T follicular helper cell (primary cell): ENCODE results near the gene DCC.

Experiments
- DNase-seq: peaks from one replicate; pipeline ENCODE4 v3.0.0-alpha.2; 2020; ENCODE audit warnings: low read depth

The DCC gene

DNA sequence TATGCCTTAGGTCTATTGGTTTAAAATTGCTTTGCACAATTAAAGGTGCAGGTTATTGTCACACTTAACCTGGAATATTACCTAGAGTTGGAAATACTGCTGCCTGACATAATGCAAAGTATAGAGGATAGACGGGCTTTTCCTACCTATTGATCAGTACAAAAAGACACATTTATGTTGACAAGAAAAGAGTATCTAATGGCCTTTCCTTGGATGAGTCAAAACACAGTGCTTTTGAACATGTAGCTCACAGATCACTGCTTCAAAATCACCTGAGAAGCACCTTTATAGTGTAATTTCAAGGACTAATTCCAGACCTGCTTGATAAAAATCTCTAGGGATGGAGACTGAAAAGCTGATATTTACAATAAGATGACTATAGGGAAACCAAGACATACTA lies 262.8 kb downstream of the DCC start:
- no peak for DNase-seq

DNA sequence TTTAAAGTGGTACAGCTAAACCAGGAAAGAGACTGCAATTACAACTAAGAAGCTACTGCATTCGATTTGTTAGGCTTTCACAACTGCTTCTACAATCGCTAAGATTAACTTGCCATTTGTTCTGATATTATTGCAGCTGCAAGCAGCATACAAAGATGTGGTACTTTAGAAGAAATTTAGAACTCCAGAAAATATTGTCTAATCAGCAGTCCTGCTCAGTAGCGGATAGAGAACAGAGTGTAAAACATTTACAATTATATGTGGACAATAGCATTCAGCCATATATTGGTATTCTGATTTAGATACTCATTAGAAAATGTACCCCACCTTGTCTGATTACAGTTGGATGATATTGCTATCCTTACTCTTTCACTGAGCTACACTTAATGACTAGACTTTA lies 265.3 kb downstream of the DCC start:
- DNase-seq = no peak

DNA sequence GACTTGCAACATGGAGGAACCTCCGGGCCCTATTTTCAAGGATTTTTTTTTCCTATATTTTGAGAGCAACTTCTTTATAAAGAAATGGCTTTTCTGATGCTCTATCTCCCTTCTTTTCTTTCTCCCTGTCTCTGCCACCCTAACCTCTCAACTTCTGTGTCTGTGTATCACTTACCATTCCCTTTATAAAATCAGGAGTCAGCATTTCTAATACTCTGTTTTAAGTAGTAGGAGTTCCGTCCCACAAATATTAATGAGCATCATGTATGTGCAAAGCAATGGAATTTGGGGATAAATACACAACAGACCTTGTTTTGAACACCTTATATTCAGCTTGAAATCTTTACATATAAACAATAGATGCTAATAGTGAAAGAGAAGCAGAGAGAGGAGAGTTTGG lies 268.0 kb downstream of the DCC start:
- DNase-seq = no peak

DNA sequence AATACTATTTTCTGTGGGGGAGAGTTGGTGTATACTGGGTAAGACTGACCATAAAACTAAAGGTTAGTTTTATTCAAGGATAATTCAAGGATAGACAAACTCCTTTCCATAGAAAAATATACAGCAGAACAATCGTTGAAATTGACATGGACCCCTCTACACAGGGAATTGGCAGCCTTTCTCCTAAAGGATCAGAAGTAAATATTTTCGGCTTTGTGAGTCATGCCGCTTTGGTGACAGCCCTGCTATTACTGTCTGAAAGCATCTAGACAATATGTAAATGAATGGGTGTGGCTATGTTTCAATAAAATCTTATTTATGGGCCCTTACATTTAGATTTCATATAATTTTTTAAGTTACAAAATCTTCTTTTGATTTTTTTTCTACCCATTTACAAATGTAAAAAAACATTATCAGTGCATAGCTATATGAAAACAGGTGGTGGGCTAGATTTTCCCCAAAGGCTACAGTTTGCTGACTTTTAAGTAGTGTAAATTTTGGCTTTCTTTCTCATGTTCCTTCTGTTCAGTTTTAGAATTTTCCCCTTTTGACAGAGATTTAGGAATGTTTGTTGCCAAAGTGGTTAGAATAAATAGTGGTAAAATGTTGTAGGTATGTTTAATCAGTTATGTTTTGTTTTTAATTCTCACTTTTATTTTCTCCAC lies 270.6 kb downstream of the DCC start:
- no peak for DNase-seq

DNA sequence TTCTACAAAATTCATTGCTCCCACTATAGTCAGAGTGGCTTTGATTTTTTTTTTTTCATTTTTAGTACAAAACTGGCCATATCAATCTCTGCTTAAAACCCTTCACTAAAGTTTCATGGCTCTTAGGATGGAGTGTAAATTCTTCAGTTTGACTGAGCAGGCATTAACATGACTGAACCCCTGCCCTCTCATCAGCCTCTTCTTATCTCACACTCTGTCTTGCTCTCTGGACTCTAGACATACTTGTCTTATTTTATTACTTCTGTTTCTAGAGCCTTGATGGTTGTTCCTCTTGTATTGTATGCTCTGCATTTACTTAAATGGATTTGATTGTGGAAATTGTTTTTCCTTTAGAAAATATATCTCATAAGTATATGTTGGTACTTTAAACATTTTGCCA lies 272.4 kb downstream of the DCC start:
- DNase-seq = no peak

DNA sequence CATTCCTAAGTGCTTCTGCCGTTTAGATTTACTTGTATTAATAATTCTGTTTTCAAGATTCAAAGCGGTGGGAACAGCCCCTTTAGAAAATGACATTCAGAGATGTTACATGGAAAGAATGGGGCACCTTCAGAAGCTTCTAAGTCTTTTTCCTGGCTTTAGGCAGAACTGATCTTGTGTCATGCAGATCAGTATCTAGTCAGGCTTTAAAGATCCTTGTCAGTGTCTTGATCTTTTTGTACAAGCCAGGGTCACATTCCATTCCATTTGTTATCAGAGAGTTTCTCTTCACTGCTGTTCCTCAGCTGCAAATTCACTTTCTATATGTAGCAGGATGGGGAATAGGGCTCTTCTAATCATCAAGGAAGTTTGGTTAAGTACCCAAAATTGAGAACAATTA lies 275.3 kb downstream of the DCC start:
- DNase-seq = no peak

DNA sequence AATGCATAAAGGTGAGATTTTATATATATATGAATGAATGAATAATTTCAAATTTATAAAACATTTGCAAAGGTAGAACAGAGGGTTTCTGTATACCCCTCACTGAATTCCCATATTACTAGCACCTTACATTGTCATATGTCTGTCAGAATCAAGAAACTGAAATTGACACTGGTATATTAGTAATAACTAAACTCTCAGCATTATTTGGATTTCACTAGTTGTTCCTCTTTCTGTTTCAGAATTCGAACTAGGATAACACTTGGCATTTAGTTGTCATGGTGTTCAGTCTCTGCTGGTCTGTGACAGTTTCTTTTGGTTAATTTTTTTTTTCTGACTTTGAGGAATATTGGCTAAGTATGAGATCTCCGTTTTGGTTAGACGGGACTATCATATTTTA lies 275.9 kb downstream of the DCC start:
- DNase-seq = no peak

DNA sequence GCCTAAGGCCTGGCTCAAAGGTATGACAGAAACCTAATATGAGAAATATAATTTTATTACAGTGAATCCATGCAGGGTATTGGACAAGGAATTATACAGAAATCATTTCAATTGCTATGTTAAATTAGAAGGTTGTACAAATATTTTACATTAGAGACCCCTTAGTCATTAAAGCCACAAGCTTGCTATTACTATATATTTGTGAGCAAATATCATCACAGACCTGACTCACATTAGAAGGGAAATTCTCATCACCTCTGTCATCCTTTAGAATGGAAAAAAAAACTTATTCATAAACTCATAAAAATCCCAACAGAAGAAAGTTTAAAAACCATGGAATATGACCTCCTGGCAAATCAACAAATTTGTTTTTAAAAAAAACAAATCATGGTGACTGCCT lies 277.9 kb downstream of the DCC start:
- DNase-seq = no peak

DNA sequence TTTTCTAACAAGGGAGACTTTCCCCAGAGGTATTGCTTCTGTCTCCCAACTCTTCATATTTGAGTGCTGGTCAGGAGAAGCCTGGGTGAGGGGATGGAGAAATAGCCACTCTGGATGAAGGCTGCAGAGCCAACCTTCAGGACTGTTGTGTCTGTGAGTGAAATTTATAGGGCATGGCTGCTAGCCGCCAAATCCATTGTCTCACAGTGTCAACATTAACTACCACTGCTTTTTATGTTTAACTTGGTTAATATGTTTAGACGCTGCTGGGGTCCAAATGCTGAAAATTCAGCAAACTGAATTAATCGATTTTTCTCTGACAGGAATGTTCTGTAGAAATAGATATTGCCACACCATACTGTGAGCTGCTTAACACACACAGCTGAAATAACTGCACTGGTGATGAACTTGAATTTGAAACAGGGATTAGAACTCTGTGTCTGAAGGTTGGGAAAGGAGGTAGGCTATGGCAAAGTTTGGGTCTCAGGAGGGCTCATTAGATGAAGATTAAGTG lies 281.0 kb downstream of the DCC start:
- no peak for DNase-seq

DNA sequence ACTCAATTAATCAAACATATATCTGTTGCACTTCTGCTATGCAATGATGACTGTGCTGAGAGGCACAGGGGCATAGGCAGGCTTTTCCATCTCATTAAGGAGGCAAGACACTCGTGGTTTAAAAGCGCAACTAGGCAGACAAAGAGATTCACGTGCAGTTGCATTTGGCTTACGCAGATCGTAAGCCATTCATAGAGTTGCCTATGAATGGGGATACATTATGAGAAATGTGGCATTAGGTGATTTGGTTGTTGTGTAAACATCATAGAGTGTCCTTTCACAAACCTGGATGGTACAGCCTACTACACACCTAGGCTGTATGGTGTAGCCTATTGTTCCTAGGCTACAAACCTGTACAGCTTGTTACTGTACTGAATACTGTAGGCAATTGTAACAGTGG lies 284.7 kb downstream of the DCC start:
- no peak for DNase-seq

DNA sequence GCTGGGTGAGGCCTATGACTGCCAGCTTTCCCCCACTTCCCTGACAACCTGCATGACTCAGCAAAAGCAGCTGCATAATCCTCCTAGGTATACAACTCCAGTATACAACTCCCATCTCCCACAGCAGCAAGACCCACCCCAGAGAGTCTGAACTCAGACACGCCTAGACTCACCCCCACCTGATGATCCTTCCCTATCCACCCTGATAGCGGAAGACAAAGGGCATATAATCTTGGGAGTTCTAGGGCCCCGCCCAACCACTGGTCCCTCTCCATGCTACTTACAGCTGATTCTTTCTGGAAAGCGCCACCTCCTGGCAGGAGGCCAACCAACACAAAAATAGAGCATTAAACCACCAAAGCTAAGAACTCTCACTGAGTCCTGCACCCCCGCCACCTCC lies 296.5 kb downstream of the DCC start:
- no peak for DNase-seq

DNA sequence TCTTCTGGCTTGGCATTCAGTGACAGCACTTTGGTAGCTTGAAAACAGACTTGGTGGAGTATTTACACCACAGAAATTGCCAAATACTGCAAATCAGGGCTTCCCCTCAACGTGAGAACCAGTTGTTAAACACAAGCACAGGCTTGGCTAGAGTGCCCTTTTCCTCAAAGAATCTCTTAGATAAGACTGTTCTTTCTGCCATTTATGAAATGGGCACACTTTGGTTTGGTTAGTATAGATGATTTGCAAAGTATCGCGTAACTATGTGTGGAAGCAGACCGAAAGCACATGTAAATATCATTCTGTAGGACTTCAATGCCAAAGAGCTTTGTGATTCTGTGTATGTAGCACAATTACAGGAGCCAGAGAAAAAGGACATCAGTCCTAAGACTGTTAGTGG lies 308.2 kb downstream of the DCC start:
- DNase-seq = no peak

DNA sequence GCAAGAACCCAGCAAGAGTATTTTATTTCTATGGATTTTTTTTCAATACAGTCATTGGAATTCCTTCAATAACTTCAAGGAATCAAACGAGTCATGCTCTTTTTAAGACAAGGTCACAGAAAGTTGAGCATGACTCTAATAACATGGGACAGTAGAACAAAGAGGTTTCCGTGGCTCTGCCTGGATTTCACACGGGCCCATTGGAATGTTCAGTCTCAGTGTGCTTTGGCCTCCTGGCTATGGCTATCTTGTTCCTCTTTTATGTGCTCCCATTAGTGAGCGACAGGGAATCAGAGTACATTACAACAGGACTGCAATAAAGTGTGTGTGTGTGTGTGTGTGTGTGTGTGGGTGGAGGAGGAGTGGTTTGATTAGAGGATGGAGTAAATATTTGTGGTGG lies 312.4 kb downstream of the DCC start:
- DNase-seq = no peak

DNA sequence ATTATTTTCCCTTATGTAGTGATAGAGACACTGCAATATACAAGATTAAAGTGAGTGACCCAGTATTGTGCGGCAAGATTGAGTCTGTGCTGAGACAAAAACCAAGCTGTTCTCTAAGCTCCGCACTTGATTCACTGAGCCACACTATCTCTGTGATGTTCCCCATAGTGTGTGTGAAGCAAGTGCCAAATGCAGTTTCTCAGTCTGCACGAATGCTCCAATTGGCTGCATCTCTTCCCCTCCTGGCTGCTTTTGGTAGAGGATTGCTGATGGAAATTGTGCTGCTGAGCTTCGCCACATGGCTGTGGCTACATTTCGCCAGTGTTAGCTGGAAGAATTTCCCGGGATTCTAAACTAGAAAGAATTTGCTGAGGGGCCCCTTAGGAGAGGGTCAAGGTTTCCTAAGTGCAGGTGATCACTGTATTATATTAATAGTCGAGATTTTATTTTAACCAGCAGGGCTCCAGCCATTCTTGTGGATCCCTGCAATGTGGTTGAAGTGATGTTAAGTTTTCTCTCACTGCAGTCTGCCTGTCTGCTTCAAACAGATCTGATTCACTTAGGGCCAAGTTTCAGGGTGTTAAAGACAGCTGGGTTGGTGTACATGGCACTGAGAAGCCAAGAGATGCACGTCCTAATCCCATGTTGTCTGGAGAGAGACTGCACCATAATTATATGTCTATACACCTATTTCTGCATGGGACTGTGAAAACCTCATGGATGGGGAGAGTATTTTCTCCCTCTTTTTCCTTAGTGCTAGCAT lies 317.2 kb downstream of the DCC start:
- no peak for DNase-seq

DNA sequence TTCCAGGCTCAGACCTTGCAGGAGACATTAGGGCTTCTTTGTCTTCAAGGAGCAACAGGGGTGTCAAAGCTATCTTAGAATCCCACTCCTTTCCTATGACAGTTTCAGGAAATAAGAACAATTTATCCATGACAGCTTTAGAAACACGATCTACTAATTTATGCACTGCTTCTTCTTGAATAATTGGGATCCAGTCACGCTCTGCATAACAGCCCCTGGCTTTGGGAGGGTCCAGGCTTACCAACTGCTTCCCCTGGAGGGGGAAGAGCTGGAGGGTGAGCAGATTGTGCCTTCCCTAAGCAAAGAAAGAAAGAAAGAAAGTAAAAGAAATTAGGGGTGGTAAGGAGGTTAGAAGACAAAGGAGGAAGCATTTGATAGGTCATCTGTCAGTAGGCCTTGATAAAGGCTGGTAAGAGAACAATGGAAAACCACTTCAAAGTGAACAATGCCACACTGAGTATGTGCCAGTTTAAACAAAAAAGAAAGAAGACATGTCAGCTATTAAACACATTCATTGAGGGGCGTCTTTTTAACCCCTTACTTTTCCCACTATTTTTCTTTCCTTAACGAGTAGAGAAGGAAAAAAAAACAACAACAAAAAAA lies 327.6 kb downstream of the DCC start:
- no peak for DNase-seq

DNA sequence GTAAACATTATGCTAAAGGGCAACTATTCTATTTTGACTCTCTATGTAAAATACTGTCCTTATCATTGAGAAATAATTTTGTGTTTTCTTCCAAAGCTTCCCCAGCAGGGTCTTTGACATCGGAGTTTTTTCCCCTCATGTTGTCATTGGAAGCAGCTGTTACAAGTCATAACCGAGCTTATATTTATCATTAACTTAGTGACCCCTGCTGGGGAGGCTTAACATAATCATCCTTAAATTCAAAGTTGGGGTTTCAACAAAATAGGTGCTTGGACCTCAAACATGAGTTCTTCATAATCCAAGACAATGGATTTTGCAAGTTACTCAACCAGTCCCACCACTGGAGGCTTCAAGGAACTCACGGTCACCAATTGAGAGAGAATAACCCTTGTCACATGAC lies 330.9 kb downstream of the DCC start:
- no peak for DNase-seq

DNA sequence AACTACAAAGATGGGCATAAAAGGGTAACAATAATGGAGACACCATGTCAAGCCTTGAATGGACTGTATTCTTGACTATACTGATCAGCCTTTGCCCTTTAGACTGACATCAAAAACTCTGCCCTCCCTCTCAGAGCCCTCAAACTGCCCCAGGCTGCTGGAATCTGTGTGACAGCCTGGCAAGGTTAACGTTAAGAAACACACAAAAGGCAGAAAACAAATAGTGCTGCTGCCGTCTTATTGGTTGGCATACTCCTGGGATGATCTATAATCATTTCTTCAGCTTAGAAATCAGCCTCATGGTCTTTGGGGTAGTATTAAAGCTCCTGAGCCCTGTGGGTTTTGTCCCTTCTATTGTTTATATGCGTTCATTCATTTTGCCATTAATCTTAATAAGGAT lies 338.0 kb downstream of the DCC start:
- DNase-seq = no peak

DNA sequence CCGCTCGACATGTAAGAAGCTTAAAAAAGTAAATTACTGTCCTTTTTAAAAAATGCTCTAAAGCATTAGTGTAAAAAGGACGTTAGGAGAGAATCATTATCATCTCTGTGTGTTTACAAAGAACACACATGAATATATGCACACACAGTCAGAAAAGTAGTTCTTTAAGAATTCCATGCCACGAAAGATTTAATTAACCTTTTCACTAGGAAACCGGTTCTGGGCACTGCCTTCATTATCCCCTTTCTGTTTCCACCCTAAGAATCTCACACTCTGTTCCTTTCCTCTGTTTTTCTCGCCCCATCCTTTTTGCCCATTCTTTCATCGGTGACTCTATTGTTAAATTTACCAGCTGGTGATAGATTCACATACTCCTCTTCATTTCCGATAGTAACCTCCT lies 338.6 kb downstream of the DCC start:
- no peak for DNase-seq

DNA sequence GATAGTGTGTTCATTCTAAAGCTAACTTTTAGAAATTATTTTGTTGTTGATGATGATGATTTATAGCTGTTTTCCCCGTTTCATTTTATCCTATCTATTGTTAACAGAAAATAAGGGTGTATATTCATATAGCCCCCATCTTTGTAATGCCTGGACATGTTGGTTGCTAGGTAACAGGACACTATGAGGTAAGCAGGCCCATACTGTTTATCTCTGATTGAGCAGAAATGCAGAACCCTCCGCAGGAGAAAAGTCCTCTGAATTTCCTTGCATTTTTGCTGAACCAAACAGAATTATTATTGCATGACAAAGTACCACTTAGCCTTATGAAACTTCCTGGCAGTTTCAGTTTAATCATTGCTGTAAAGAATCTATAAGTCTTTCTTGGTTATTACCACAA lies 339.4 kb downstream of the DCC start:
- DNase-seq = no peak

DNA sequence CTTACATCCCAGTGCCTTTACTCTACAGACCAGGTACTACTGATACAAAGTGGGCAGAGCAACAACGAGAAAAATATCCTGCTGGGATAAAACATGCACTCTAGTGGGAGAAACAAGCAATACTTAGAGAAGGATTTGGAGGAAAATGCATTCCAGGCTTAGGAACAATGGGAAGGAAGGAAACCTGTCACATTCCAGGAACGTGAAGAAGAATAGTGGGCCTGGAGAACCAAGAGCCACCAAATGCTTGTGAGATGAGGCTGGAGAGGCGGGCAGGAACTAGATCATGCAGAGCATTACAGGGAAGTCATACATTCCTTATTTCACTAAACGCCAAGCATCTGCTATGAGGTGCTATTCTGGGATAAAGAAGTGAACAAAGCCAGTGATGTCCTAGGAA lies 342.3 kb downstream of the DCC start:
- no peak for DNase-seq

DNA sequence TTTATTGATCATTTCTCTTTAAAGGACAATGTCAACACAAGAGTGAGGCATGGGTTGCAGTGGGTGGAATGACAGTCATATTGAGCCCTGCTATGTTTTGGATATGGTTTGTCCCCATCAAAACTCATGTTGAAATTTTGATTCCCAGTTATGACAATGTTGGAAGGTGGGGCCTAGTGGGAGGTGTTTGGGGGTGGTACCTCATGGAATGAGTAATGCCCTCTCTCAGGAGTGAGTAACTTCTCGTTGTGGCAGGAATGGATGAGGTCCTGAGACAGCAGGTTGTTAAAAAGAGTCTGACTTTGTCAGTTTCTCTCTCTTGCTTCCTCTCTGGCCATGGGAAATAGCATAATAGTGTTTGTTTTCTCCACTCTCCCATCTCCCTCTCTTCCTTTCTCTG lies 345.3 kb downstream of the DCC start:
- no peak for DNase-seq

DNA sequence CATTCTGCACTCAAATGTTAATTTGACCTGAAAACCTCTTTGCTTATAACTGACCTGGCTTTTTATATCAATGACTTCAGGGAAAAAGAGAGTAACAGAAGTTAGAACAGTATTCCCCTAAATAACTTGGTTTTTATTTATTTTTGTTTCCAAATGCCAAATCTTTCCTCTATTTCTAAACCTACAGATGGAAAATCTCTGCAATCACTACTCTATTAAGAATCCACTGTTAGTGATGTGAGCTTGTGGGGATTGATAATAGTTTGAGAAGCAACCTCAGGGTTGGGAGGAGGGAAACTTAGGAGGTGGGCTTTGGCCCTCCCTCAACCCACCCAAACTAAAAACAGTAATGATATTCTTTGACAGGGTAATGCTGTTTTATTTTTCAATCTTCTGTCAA lies 351.8 kb downstream of the DCC start:
- DNase-seq = no peak

DNA sequence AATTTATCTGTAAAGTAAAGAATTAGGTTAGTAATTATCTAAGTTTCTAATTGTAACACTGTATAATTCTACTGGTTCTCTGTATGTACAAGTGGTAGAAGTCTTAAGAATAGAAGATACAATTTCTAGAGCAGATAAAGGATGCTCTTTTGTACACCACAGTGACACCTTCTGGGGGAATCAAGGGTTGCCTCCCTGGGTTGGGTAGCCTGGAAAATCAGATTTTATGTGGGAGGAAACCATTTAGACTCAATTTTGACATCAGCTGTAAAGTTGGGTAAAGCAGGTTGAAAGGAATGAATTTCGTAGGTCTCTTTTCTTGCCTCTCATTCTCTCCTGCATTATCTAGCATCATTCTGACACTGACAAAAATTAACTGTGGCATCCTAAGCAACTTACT lies 354.8 kb downstream of the DCC start:
- DNase-seq = no peak
